HG02623 (cell line): ENCODE results near the gene CCDC40.

Experiments used
- ATAC-seq: cut with Tn5 transposase; IDR thresholded peaks from one replicate; pipeline ENCODE4 v1.9.1; 2021; ENCODE audit warnings: moderate library complexity; ENCODE audit not compliant: unreplicated experiment

The CCDC40 gene

DNA sequence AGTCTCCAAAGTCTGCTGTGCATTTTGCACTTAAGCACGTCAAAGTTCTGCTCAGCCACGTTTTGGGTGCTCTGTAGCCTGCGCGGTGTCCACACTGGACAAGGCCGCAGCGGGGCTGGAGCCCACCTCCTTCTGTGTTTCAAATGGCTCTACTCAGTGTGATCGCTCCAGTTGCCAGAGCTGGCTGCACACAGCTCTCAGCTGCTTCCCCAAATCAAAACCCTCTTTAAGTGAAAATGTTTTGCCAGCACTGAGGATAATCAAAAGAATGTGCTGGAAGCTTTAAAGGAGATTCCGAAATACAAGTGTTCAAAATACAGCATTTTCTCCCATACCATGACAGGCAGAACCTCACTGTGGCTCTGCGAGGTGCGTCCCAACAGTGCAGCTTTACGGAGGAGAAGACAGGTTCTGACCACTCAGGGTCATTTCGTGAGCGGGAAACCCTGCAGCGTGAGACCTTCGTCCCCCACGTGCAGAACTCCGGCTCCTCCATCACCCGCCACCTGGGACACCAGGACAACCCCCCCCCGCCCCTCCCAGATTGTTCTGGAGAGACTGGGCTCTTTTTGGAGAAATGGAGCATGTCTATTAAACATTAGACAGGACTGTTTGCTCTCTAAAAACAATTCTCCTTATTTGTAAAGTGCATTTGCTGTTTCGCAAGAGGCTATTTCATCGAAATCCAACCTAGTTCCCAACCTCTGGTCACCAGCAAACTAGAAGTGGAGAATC lies 17.4 kb upstream of the CCDC40 start:
- ATAC-seq, result no peak

GRCh38 chr17:80021600-80021999 lies 14.8 kb upstream of the CCDC40 start:
- ATAC-seq, result no peak

GRCh38 chr17:80023481-80024205 lies 12.8 kb upstream of the CCDC40 start:
- ATAC-seq, result no peak

DNA sequence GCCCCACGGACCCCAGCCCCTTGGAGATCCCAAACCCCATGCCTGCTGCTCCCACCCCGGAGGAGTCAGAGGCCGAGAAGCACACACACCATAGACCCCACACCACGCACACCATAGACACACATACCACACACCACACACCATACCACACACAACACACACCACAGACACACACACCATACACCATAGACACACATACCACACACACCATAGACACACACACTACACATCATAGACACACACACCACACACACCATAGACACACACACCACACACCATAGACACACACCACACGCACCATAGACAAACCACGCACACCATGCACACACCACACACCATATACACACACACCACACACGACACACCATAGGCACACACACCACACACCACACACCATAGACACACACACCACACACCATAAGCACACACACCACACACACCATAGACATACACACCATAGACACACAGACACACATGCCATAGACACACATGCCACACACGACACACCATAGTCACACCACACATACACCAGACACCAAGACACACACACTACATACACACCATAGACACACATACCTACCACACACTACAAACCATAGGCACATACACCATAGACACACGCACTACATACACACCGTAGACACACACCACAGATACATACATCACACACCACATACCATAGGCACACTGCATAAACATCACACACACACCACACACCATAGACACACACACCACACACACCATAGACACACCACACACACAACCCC lies 12.1 kb upstream of the CCDC40 start:
- ATAC-seq, result no peak

DNA sequence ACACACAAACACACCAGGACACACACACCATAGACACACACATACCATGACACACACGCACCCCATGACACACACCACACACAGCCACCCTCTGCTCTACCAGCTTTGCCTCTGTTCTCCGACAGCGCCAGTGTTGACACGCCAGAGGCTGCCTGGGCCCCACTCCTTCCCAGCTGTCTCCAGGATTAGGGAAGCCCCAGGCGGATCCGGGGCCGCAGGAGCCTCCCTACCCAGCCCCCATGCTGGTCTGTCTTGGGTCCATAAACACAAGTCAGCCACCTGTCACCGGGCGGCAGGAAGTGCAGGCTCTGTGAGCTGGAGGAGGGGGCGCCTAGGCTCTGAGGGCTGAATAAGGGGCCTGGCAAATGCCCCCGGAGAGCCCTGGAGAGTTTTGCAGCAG lies 11.3 kb upstream of the CCDC40 start:
- no peak for ATAC-seq

GRCh38 chr17:80025796-80026195 lies 10.6 kb upstream of the CCDC40 start:
- no peak for ATAC-seq

DNA sequence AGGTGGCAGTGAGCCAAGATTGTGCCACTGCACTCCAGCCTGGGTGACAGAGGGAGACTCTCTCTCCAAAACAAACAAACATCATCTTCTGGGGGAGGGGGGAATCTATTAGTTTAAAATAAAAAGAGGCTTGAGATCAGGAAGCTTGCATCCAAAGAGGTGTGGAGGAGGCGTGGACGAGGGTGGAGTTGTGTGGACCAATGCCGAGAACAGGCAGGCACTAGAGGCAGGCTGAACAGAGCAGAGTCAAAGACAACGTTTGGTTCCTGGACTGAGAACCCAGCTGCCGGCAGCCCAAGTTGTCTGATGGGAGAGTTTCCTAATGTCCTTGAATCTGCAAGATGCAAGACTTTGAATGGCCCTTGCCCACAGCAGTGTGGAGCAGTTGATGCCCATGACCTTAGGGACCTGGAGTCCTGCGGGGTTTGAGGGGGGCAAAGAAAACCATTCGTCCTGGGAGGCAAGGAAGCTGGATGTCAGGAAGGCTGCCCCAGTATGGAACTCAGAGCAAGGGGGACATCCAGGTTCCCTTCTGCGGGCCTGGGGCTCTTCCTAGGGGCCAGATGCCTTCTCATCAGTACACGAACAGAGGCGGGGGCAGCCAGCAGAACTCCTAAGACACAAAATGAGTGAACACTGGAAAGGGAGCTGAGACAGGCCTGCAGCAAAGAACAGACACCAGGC lies 9.9 kb upstream of the CCDC40 start:
- no peak for ATAC-seq

GRCh38 chr17:80027043-80027435 lies 9.4 kb upstream of the CCDC40 start:
- no peak for ATAC-seq

DNA sequence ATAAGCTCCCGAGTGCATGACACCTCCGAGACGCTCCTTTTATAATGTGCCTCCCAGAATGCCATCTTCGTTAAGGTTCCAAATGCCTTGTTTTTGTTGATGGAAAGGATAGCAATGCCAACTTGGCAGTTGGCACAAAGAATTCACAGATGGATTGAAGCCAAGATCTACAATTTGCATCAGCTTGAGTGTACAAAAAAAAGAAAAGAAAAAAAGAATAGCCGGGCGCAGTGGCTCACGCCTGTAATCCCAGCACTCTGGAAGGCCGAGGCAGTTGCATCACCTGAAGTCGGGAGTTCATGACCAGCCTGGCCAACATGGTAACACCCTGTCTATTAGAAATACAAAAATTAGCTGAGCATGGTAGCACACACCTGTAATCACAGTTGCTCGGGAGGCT lies 8.4 kb upstream of the CCDC40 start:
- ATAC-seq, result no peak

- ATAC-seq, result no peak
Measured at GRCh38 chr17:80029258-80029974, 7.0 kb upstream of the CCDC40 start.

- ATAC-seq, result no peak
Measured at GRCh38 chr17:80030730-80031410, 5.6 kb upstream of the CCDC40 start.

DNA sequence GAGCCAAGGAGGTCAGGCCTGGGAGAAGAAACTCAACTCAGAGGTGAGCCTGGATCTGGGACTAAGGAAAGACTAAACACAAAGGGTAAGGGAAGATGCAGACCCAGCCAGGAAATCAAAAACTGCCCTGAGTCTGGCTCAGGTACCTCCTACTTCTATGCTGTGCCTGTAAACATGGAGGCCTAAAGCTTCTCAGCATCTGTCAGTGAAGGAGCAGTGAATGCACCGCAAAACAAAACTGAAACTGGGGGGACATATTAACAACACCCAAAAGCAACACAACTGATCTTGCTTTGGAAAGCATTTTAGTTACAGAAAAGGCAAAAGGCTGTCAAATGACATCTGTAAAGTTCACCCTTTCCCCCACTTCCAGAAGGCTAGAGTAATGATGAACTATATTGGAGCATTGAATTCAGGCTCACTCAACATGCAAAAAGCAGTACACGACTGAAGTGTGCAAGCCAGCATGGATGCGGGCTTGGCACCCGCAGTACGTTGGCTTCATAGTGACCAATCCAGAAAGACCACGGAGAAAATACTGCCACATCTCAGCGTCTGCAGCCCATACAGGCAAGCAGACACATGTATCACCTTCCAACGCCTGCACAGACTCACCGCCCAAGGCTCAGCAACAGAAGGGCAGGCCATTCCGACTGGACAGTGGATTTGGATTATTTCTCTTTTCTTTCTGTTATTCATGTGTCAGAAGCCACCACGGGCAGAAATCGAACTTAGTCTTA lies 4.6 kb upstream of the CCDC40 start:
- ATAC-seq, result no peak

GRCh38 chr17:80032614-80033171 lies 3.7 kb upstream of the CCDC40 start:
- no peak for ATAC-seq

GRCh38 chr17:80033840-80034239 lies 2.6 kb upstream of the CCDC40 start:
- ATAC-seq, result no peak

GRCh38 chr17:80034791-80035686 lies 1.4 kb upstream of the CCDC40 start:
- ATAC-seq, result no peak

GRCh38 chr17:80035687-80035936 lies 830 bp upstream of the CCDC40 start, which contains the start of gene TBC1D16:
TBC1D16 (minus strand) TSS chr17:80035872; CDS start chr17:80013547, 22,325 bp downstream.
- no peak for ATAC-seq

- no peak for ATAC-seq
Measured at GRCh38 chr17:80036715-80037477, 454 bp downstream of the CCDC40 start.
